Activated T-cell treated with anti-CD3 and anti-CD28 coated beads, Interleukin-2, amount 50 U/mL, for 4 hours (primary cell): Measurements from ENCODE around the gene CA11. TPM values are rescaled to one million over a fixed set of nuclear protein-coding genes. Genes with fewer than 3 reads are reported as not detected.
A peak's percentile ranks its signal among the peaks of the same experiment; 100 is the strongest.
"Not testable (repeated sequence)": the region's sequence is repeated elsewhere in the genome, so short reads cannot be mapped to it uniquely, and the experiment has no call there.

Source experiments
- ATAC-seq, 2 donors: fragments of 200-7000 bp; cut with Tn5 transposase; one replicate each; pipeline ENCODE4 v1.10.0; 2021
- DNase-seq: peaks from one replicate; pipeline ENCODE4 v3.0.0-alpha.2; 2020
- H3K27me3 Mint-ChIP-seq: one replicate; pipeline ENCODE4 v1.8.0; 2021; ENCODE audit warnings: low read depth, mixed read lengths
- H3K36me3 Mint-ChIP-seq: one replicate; pipeline ENCODE4 v1.8.0; 2022; ENCODE audit warnings: mixed read lengths; ENCODE audit not compliant: insufficient read depth
- H3K4me1 Mint-ChIP-seq: one replicate; pipeline ENCODE4 v1.8.0; 2021; ENCODE audit warnings: low read depth, mixed read lengths
- H3K4me3 Mint-ChIP-seq: one replicate; pipeline ENCODE4 v1.8.0; 2021; ENCODE audit warnings: mild to moderate bottlenecking, moderate library complexity, mixed read lengths
- H3K9me3 Mint-ChIP-seq: one replicate; pipeline ENCODE4 v1.8.0; 2021; ENCODE audit warnings: mixed read lengths
- total RNA-seq, 3 donors: library from RNA; stranded (reverse); gene quantifications; one replicate each; pipeline ENCODE4 v1.2.1, GENCODE V29; 2021

CA11 gene
- total RNA-seq, 3 donors from 2014 or later: 8.8 to 11.6 (median 9.1) TPM

DNA sequence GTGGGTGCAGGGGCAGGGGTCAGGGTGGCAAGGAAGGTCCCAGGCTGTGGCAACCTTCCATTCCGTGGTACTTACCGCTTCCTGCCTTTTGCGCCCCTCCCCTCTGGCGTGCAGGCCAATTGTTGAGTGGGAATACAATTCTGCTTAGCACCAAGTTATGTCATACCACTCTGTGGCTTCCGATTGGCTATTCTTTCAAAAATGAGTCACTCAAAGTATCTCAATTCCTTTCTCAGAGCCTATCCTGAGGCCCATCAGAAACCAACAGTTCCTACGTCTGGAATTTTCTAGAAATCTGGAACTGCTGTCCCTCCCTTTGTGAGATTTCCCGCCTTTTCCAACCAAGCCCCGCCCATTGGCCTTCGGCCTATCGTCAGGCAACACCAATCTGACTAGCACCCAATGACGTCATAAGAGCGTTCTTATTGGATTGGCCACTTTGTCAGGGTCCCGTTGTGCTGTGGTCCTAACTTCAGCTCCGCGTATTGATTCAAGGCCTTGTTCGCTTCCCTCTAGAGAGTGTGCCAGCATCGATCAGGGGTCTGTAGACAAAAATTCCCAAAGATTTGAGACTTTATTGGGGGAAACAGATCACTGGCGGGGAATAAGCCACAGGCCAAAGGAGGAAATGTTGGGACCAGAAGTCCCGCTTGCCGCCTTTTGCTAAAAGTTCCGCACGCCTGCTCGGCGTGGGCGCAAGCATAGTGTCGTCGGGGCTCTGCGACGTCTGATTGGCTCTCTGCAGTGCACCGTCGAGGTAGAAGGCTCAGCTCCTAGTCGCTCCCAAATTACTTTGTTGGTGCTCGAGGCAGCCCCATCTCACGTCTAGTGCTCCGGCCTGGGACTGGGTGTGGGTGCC lies 15.1 kb upstream of the CA11 start:
- ATAC-seq (peak; percentile 96 to 98), DNase-seq (peak; percentile 70)
- H3K36me3 Mint-ChIP-seq: no peaks in the 10 kb centered on the region
- H3K4me3 Mint-ChIP-seq: peak overlapping the region; percentile 63
- no peaks in the 10 kb centered on the region for H3K9me3 Mint-ChIP-seq
- H3K27me3 Mint-ChIP-seq: no peaks in the 10 kb centered on the region
- H3K4me1 Mint-ChIP-seq: peaks cover 7% of the 10 kb centered on the region

DNA sequence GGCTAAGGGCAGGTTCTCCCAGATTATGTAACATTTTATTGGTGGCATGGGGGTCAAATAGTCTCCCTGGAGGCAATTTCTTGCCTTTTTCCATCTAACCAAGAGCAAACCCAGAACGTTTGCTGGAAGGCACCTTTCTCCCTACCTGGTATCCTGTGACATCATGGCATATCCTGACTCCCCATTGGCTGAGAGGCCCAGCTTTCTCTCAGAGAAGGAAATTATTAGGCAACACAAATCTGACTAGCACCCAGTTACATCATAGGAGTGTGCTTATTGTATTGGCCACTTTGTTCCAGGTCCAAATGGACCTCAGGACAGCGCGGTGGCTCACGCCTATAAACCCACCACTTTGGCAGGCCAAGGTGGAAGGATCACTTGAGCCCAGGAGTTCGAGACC lies 13.8 kb upstream of the CA11 start:
- Mint-ChIP-seq H3K4me1 (peaks cover 7% of the 10 kb centered on the region), H3K36me3 (no peaks in the 10 kb centered on the region), H3K9me3 (no peaks in the 10 kb centered on the region), H3K27me3 (no peaks in the 10 kb centered on the region), H3K4me3 (no peak overlapping the region)
- DNase-seq: no peak
- ATAC-seq: no peak

- DNase-seq: no peak
- Mint-ChIP-seq H3K4me1 (peaks cover 7% of the 10 kb centered on the region), H3K9me3 (no peaks in the 10 kb centered on the region), H3K27me3 (no peaks in the 10 kb centered on the region), H3K4me3 (no peak overlapping the region), H3K36me3 (no peaks in the 10 kb centered on the region)
- ATAC-seq: no peak
Measured at GRCh38 chr19:48658483-48658882, 12.5 kb upstream of the CA11 start.

GRCh38 chr19:48657828-48658227 lies 11.8 kb upstream of the CA11 start:
- not testable (repeated sequence) for H3K4me3 Mint-ChIP-seq, H3K4me1 Mint-ChIP-seq, ATAC-seq, DNase-seq, H3K36me3 Mint-ChIP-seq, H3K9me3 Mint-ChIP-seq, H3K27me3 Mint-ChIP-seq

DNA sequence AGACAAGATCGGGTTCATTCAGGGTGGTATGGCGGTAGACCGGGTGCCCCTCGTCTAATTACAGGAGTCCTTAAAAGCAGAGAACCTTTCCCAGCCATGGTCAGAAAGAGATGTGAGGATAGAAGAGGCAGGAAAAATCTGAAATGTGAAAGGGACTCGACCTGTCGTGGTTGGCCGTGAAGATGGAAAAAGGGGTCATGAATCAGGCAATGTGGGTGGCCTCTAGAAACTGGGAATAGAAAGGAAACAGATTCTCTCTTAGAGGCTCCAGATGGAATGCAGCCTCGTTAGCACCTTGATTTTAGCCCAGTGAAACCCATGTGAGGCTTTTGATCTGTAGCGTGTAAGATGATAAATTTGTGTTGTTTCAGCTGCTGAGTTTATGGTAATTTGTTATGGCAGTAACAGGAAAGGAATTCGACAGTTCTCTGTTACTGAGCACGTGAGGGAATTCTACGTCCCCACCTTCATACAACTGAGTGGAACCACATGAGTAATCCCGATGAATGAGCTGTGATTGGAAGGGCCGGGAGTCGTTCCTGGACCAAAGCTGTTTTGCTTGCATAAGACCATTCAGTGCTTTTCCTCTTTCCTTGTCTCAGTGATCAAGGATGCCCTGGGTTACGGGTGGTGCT lies 11.0 kb upstream of the CA11 start:
- DNase-seq (no peak), ATAC-seq (no peak)
- H3K9me3 Mint-ChIP-seq: no peaks in the 10 kb centered on the region
- no peak overlapping the region for H3K4me3 Mint-ChIP-seq
- H3K36me3 Mint-ChIP-seq: no peaks in the 10 kb centered on the region
- no peaks in the 10 kb centered on the region for H3K27me3 Mint-ChIP-seq
- H3K4me1 Mint-ChIP-seq: peaks cover 10% of the 10 kb centered on the region

DNA sequence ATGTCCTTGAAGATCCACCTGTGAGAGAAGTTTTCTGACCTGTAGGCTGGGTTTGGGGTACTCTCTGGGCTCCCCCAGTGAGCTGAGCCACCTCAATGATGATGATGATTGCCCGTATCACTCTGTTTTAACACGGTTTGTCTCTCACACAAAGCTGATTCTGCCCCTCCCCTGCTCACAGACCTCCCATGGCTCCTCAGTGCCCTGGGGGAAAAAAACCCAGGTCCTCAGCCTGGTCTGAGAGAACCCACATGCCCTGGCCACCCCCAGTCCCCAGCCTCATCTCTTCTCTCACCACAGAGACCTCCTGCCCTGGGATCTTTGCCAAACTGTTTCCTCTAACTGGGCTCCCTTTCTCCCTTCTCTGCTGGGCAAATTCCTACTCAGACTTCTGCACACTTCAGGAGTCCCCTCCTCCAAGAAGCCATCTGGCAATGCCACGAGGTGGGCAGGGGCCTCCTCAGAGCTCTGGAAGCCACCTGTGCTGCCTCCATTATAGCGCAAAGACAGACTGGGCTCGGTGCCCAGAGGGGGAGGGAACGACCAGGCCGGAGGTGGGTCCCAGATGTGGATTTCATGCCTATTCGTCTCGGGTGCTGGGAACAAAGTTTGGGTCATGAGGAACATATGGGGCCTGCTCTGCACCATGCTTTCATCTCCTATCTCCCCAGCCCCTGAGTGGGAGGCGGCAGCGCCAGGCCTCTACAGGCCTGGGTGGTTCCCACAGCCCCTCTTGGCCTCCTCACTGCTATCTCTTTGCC lies 8.5 kb upstream of the CA11 start:
- no peak for DNase-seq
- Mint-ChIP-seq H3K4me1 (peaks cover 9% of the 10 kb centered on the region), H3K9me3 (no peaks in the 10 kb centered on the region), H3K4me3 (no peak overlapping the region), H3K27me3 (no peaks in the 10 kb centered on the region), H3K36me3 (no peaks in the 10 kb centered on the region)
- ATAC-seq: no peak

- Mint-ChIP-seq H3K36me3 (no peaks in the 10 kb centered on the region), H3K27me3 (no peaks in the 10 kb centered on the region)
- ATAC-seq: no peak
Measured at GRCh38 chr19:48651683-48652048, 5.7 kb upstream of the CA11 start.

DNA sequence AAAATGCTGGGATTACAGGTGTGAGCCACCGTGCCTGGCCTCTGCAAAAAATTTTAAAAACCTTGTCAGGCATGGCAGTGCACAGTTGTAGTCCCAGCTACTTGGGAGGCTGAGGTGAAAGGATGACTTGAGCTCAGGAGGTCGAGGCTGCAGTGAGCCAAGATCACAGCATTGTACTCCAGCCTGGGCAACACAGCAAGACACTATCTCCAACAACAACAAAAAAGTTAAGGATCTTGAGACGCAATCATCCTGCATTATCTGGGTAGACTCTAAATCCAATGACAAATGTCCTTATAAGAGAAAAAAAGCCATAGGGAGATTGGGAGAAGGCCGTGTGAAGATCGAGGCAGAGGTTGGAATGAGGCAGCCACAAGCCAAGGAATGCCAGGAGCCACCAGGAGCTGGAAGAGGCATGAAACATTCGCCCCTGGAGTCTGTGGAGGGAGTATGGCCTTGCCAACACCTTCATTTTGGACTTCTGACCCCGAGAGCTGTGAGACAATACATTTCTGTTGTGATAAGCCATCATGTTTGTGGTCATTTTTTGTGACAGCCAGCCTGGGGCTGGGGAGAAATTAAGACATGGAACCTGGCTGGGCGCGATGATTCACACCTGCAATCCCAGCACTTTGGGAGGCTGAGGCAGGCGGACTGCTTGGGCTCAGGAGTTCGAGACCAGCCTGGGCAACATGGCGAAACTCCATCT lies 5.1 kb upstream of the CA11 start:
- ATAC-seq: no peak
- H3K4me3 Mint-ChIP-seq: no peak overlapping the region

More at GRCh38 chr19:48651683-48652048, 5.7 kb upstream of the CA11 start:
- peaks cover 29% of the 10 kb centered on the region for H3K4me1 Mint-ChIP-seq
- no peaks in the 10 kb centered on the region for H3K9me3 Mint-ChIP-seq
- DNase-seq: no peak
- no peak overlapping the region for H3K4me3 Mint-ChIP-seq

DNA sequence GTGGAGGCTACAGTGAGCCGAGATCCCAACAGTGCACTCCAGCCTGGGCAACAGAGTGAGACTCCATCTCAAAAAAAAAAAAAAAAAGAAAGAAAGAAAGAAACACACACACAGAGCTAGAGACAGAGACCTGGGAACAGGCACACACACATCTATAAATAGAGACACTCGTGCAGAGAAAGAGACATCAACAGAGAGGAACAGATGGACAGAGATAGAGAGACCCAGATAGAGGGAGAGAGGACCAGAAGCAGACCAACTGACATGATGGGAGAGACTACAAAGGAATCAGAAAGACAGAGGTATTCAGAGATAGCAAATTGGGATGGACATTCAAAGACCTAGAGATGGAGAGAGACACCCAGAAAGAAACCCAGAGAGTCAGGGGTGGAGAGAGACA lies 2.1 kb upstream of the CA11 start:
- H3K9me3 Mint-ChIP-seq: no peaks in the 10 kb centered on the region
- H3K4me1 Mint-ChIP-seq: peaks cover 46% of the 10 kb centered on the region
- ATAC-seq: no peak
- peak overlapping the region; percentile 3 for H3K4me3 Mint-ChIP-seq
- no peaks in the 10 kb centered on the region for H3K27me3 Mint-ChIP-seq
- H3K36me3 Mint-ChIP-seq: no peaks in the 10 kb centered on the region
- DNase-seq: no peak

More for the DNA sequence above, 5.1 kb upstream of the CA11 start:
- Mint-ChIP-seq H3K36me3 (no peaks in the 10 kb centered on the region), H3K4me1 (peaks cover 29% of the 10 kb centered on the region), H3K9me3 (no peaks in the 10 kb centered on the region), H3K27me3 (no peaks in the 10 kb centered on the region)
- DNase-seq: no peak

GRCh38 chr19:48646722-48647216 lies 782 bp upstream of the CA11 start:
- DNase-seq: no peak
- no peaks in the 10 kb centered on the region for H3K9me3 Mint-ChIP-seq
- H3K27me3 Mint-ChIP-seq: no peaks in the 10 kb centered on the region
- H3K4me3 Mint-ChIP-seq: peak overlapping the region; percentile 47
- peaks cover 44% of the 10 kb centered on the region for H3K4me1 Mint-ChIP-seq
- H3K36me3 Mint-ChIP-seq: no peaks in the 10 kb centered on the region
- no peak for ATAC-seq

- Mint-ChIP-seq H3K36me3 (no peaks in the 10 kb centered on the region), H3K4me1 (peaks cover 41% of the 10 kb centered on the region), H3K9me3 (no peaks in the 10 kb centered on the region), H3K27me3 (no peaks in the 10 kb centered on the region), H3K4me3 (peak overlapping the region; percentile 84)
- no peak for DNase-seq
- ATAC-seq: no peak
Measured at GRCh38 chr19:48645620-48646000, 377 bp downstream of the CA11 start.

GRCh38 chr19:48644839-48645619 lies 958 bp downstream of the CA11 start:
- peak; percentile 66 for DNase-seq
- H3K9me3 Mint-ChIP-seq: no peaks in the 10 kb centered on the region
- no peaks in the 10 kb centered on the region for H3K36me3 Mint-ChIP-seq
- H3K27me3 Mint-ChIP-seq: no peaks in the 10 kb centered on the region
- peak overlapping the region; percentile 84 for H3K4me3 Mint-ChIP-seq
- H3K4me1 Mint-ChIP-seq: peaks cover 42% of the 10 kb centered on the region
- peak; percentile 74 to 77 for ATAC-seq

GRCh38 chr19:48644355-48644754 lies 1.6 kb downstream of the CA11 start:
- no peaks in the 10 kb centered on the region for H3K9me3 Mint-ChIP-seq
- no peaks in the 10 kb centered on the region for H3K36me3 Mint-ChIP-seq
- H3K4me1 Mint-ChIP-seq: peaks cover 43% of the 10 kb centered on the region
- no peak overlapping the region for H3K4me3 Mint-ChIP-seq
- H3K27me3 Mint-ChIP-seq: no peaks in the 10 kb centered on the region
- DNase-seq (no peak), ATAC-seq (no peak)
